Psoas muscle (tissue), 8 donors: ENCODE measurements around the gene NFIB. TPM values are rescaled to one million over a fixed set of nuclear protein-coding genes. Genes with fewer than 3 reads are reported as not detected.

Experiments used
- ATAC-seq, 4 donors: fragments of 200-7000 bp; cut with Tn5 transposase; one replicate each; pipeline ENCODE4 v1.9.1; 2020; ENCODE audit warnings: moderate library complexity in 3 of 4, mild to moderate bottlenecking in 2 of 4
- DNase-seq, 2 donors: peaks; one replicate each; pipeline ENCODE4 v3.0.0-alpha.2; 2020
- H3K27ac ChIP-seq: fragments of 200-600 bp; one replicate; pipeline ENCODE4 v1.8.0; 2022
- H3K27me3 ChIP-seq, 3 donors: fragments of 200-600 bp in 1 of 3; one replicate each; pipeline versions ENCODE4 v1.6.1 to v1.8.0; 2013 to 2022; ENCODE audit warnings: low read length in 2 of 3, mild to moderate bottlenecking in 2 of 3, moderate library complexity in 1 of 3; ENCODE audit not compliant: insufficient read depth in 3 of 3
- H3K36me3 ChIP-seq, 2 donors: fragments of 200-600 bp in 1 of 2; one replicate each; pipeline versions ENCODE4 v1.6.1 to v1.8.0; 2013 to 2022; ENCODE audit warnings: low read depth in 1 of 2, mild to moderate bottlenecking in 1 of 2, moderate library complexity in 1 of 2; ENCODE audit not compliant: insufficient read depth in 1 of 2
- H3K4me1 ChIP-seq: fragments of 200-600 bp; one replicate; pipeline ENCODE4 v1.8.0; 2022
- H3K4me3 ChIP-seq: fragments of 200-600 bp; one replicate; pipeline ENCODE4 v1.8.0; 2022; ENCODE audit warnings: mild to moderate bottlenecking
- H3K9me3 ChIP-seq: fragments of 200-600 bp; one replicate; pipeline ENCODE4 v1.8.0; 2022
- WGBS, 3 donors: extraction: QIAGEN DNeasy Blood & Tissue Kit; methylation state at CpG; one replicate each; pipeline versions ENCODE4 v1.1.6 to v1.1.7; 2013; 5-methylcytosine and 5-hydroxymethylcytosine counted together
- intact Hi-C, 2 donors: fragments of 100-400 bp; cut with DNase I; formaldehyde crosslinking; loops; one replicate each; pipeline versions ENCODE4 v1.11.0 to v1.14.2; 2022
- polyA plus RNA-seq, 3 donors: library from polyadenylated mRNA; stranded (reverse); fragments of 200-250 nt; gene quantifications; one replicate each; pipeline ENCODE4 v1.2.3, GENCODE V29; 2013
- total RNA-seq, 4 donors: library from RNA; stranded (reverse); fragmentation: NEBNext Ultra II Directional in 2 of 4; extraction: Animal tissue kit (Norgen Biotek cat#: 25700) in 2 of 4; gene quantifications; one replicate each; pipeline versions ENCODE4 v1.2.1 to v1.2.4, GENCODE V29; 2021 to 2023
- TF ChIP-seq, protein P1 (sequence below): fragments of 200-600 bp; IDR thresholded peaks from one replicate; pipeline ENCODE4 v1.8.0; 2022; ENCODE audit warnings: antibody characterized with exemption
- donor health status: healthy with polysubstance abuse.
- donor health status: DM: no; HTN: no; CAD: no; lungs with moderate emphysema.
- donor health status: Bipolar disorder and iron deficiency.
- donor health status: healthy.
- donor health status: DM: yes; HTN: yes; CAD: no.
- donor health status: DM: no; HTN: no; CAD: no.
- donor health status: DM: no; HTN: no; CAD: no.
- donor health status: DM: yes; HTN: yes; CAD: no.

The NFIB gene
- total and polyA plus RNA-seq, 7 donors = 5.8 to 65.1 (median 35.0) TPM

DNA sequence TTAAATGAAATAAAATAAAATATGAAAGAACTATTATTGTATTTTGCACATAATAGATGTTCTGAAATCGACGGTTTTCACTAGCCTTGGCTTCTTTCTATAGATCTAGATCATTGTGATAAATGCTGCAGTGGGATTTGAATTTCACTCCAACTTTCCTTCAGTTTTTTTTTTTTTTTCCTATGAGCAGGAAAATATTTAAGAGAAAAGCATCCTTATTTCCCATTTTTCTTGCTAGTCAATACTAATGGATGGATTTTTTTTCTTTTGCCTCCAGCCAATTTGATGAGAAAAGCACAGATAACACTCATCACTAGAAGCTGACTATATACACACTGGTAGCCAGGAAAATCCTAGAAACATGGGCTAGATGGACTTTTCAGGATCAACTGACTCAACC, 249.0 kb downstream of the NFIB start:
- no peak overlapping the region for H3K27ac ChIP-seq
- H3K27me3 ChIP-seq = no peaks in the 10 kb centered on the region
- DNase-seq (no peak), ATAC-seq (no peak)
- TF ChIP-seq, protein P1, sequence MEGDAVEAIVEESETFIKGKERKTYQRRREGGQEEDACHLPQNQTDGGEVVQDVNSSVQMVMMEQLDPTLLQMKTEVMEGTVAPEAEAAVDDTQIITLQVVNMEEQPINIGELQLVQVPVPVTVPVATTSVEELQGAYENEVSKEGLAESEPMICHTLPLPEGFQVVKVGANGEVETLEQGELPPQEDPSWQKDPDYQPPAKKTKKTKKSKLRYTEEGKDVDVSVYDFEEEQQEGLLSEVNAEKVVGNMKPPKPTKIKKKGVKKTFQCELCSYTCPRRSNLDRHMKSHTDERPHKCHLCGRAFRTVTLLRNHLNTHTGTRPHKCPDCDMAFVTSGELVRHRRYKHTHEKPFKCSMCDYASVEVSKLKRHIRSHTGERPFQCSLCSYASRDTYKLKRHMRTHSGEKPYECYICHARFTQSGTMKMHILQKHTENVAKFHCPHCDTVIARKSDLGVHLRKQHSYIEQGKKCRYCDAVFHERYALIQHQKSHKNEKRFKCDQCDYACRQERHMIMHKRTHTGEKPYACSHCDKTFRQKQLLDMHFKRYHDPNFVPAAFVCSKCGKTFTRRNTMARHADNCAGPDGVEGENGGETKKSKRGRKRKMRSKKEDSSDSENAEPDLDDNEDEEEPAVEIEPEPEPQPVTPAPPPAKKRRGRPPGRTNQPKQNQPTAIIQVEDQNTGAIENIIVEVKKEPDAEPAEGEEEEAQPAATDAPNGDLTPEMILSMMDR = no peak
- intact Hi-C loops = no loop called here
- H3K4me3 ChIP-seq = no peak overlapping the region
- H3K36me3 ChIP-seq = no peaks in the 10 kb centered on the region
- H3K4me1 ChIP-seq = no peaks in the 10 kb centered on the region
- no peaks in the 10 kb centered on the region for H3K9me3 ChIP-seq
- 89 to 95% (median 93%) methylated on average over 2 of the region's 2 CpGs for WGBS, 3 donors

DNA sequence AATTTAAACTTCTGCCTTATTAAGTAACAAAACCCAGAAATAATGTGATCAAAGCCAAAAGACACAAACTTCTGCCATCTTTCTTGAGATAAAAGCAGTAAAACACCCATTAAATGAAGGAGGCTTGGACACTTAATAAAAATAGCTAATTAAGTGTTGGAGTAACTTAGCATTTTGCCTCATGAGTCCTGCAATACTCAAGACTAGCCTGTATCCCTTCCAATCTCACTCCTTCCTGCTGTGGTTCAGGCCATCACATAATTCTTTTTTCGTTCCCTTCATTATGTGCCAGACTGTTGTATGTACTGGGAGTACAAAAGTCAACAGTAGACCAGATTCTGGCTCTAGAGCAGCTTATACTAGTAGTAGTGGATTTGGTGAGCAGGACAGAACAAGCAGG, 250.2 kb downstream of the NFIB start:
- whole genome bisulfite sequencing, 3 donors = 79 to 93% (median 84%) methylated on average over 1 of the region's 1 CpG
- no peak overlapping the region for H3K27ac ChIP-seq
- H3K27me3 ChIP-seq = no peaks in the 10 kb centered on the region
- H3K9me3 ChIP-seq = no peaks in the 10 kb centered on the region
- ATAC-seq = no peak
- no peak for DNase-seq
- intact Hi-C loops = no loop called here
- H3K4me1 ChIP-seq = no peaks in the 10 kb centered on the region
- H3K36me3 ChIP-seq = no peaks in the 10 kb centered on the region
- TF ChIP-seq, protein P1 = no peak
- H3K4me3 ChIP-seq = no peak overlapping the region

DNA sequence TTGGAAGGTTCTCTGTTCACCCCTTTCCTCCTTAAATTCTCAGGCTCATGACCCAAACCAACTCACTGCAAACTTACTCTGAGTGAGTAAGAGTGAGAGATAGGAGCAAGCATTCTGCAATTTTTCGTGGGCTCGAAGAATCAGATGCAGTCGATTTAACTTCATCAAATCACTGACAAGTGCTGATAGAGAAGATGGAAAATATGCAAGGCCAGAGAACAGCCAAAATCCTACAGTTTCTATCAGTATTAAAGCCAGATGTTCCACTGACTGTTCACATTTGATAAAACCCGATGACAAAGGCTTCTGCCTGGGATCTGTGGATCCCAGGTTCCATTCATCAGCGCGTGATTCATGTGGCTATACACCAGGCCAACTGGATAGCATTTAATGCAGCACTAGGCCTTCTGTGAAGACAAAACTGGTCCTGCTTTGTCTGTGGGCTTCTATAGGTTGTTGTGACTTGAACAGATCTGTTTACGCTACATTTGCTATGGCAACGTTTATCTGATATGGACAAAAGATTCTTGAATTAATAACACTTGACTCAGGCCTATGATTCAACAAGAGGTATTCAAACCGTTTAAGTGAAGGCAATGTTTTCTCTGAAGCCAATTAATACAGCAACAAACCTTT, 251.2 kb downstream of the NFIB start:
- Histone ChIP-seq H3K4me3 (no peak overlapping the region), H3K27ac (no peak overlapping the region), H3K4me1 (no peaks in the 10 kb centered on the region), H3K9me3 (no peaks in the 10 kb centered on the region), H3K27me3 (no peaks in the 10 kb centered on the region), H3K36me3 (no peaks in the 10 kb centered on the region)
- 75 to 76% (median 76%) methylated on average over 9 of the region's 9 CpGs for WGBS, 3 donors
- ATAC-seq = no peak
- intact Hi-C loops = no loop called here
- DNase-seq = no peak
- TF ChIP-seq, protein P1 = no peak

DNA sequence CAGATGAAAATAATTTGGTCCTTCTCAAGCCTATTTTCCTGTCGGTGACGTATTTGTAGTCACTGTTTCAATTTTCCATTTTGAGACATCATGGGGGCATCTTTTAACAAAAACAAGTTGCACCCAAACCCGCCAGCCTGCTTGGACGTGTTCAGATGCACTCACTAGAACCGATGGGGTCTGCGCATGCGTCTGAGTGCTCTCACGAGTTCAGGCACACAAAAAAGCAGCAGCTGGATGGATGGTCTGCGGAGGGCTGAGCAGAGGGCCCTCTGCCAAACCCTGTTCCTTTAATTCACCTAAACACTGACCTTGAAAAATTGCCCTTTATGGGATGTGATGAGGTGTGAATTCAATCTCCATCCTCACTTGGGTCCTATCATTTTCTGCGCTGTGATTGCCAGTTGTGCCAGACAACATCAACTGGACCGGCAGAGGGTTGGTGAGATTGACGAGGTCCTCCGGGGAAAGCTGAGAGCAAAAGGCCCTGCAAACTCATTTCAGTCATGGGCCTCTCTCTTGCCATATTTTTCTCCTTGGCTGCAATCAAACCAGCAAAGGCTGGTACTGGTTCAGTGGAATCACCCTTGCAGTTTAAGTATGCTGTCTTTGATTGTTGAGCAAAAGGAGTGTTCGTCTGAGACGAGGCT, 251.9 kb downstream of the NFIB start:
- DNase-seq = no peak
- intact Hi-C loops = no loop called here
- 92 to 94% (median 93%) methylated on average over 15 of the region's 15 CpGs for WGBS, 3 donors
- Histone ChIP-seq H3K4me3 (no peak overlapping the region), H3K4me1 (peaks cover 3% of the 10 kb centered on the region), H3K27ac (no peak overlapping the region), H3K9me3 (no peaks in the 10 kb centered on the region), H3K27me3 (no peaks in the 10 kb centered on the region), H3K36me3 (no peaks in the 10 kb centered on the region)
- TF ChIP-seq, protein P1 = no peak
- ATAC-seq = no peak

DNA sequence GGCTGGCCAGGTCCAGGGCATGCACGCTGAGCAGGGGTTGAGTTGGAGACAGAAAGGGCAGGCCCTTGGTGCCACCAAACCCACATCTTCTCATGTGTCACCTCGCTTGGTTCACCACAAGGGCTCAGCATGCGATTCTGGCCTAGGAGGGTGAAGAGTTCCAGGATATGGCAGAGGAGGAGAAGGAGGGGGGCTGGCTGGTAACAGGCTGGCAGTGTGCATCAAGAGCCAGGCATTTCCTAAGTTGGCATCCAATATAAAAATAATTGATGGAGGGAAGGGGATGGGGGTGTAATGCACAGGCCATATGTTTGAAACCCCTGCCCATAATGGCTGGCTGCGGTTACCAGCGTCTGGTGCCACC, 255.6 kb downstream of the NFIB start:
- ATAC-seq (no peak), DNase-seq (no peak)
- H3K27me3 ChIP-seq = no peaks in the 10 kb centered on the region
- peaks cover 9% of the 10 kb centered on the region for H3K4me1 ChIP-seq
- no peaks in the 10 kb centered on the region for H3K9me3 ChIP-seq
- no peak overlapping the region for H3K27ac ChIP-seq
- intact Hi-C loops = no loop called here
- H3K4me3 ChIP-seq = no peak overlapping the region
- WGBS, 3 donors = 66 to 79% (median 69%) methylated on average over 5 of the region's 5 CpGs
- TF ChIP-seq, protein P1 = no peak
- H3K36me3 ChIP-seq = no peaks in the 10 kb centered on the region
